Fibroblast of mammary gland (primary cell): ENCODE results near the gene ATF4.

Experiments used
- DNase-seq: peaks from one replicate; pipeline ENCODE4 v3.0.0-alpha.2; 2010; ENCODE audit warnings: low read depth
- H3K4me3 ChIP-seq: 2 replicates; pipeline ENCODE4 v1.5.1; 2011; ENCODE audit warnings: low read depth, mild to moderate bottlenecking, low read length, moderate library complexity; ENCODE audit not compliant: control insufficient read depth
- TF ChIP-seq, protein P1 (sequence below): conservative IDR thresholded peaks from 2 replicates; pipeline ENCODE4 v1.5.1; 2011; ENCODE audit warnings: low read depth, low read length, inconsistent platforms; ENCODE audit not compliant: control insufficient read depth, insufficient read depth

The ATF4 gene

GRCh38 chr22:39489094-39490068 lies 31.0 kb upstream of the ATF4 start:
- no peak for DNase-seq
- H3K4me3 ChIP-seq, result no peak overlapping the region
- TF ChIP-seq, protein P1, sequence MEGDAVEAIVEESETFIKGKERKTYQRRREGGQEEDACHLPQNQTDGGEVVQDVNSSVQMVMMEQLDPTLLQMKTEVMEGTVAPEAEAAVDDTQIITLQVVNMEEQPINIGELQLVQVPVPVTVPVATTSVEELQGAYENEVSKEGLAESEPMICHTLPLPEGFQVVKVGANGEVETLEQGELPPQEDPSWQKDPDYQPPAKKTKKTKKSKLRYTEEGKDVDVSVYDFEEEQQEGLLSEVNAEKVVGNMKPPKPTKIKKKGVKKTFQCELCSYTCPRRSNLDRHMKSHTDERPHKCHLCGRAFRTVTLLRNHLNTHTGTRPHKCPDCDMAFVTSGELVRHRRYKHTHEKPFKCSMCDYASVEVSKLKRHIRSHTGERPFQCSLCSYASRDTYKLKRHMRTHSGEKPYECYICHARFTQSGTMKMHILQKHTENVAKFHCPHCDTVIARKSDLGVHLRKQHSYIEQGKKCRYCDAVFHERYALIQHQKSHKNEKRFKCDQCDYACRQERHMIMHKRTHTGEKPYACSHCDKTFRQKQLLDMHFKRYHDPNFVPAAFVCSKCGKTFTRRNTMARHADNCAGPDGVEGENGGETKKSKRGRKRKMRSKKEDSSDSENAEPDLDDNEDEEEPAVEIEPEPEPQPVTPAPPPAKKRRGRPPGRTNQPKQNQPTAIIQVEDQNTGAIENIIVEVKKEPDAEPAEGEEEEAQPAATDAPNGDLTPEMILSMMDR, result no peak

- TF ChIP-seq, protein P1, result no peak
- H3K4me3 ChIP-seq, result no peak overlapping the region
- DNase-seq, result peak; percentile 75
These were observed 30.1 kb upstream of the ATF4 start for GRCh38 chr22:39490135-39490798.

GRCh38 chr22:39490966-39491680 lies 29.2 kb upstream of the ATF4 start:
- TF ChIP-seq, protein P1, result no peak
- no peak overlapping the region for H3K4me3 ChIP-seq
- no peak for DNase-seq

DNA sequence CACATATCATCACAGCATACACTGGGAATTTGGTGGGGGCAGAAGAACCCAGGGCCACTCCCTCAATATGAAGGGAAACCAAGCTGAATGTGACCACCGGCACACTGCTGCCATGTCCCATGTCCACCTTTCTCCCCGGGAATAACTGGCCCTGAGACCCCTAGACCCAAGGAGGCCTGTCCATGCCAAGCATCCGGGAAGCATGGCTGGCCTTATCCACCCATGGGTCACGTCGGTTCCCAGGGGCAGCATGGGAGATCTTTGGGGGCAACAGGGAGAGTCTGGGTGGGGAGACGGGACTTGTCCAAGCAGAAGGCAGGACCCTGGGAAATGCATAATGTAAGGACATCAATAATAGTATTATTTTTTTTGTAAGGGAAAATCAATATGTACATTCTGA lies 28.7 kb upstream of the ATF4 start:
- H3K4me3 ChIP-seq, result no peak overlapping the region
- DNase-seq, result no peak
- TF ChIP-seq, protein P1, result no peak

- DNase-seq, result no peak
- TF ChIP-seq, protein P1, result no peak
- no peak overlapping the region for H3K4me3 ChIP-seq
These were observed 28.2 kb upstream of the ATF4 start for GRCh38 chr22:39492186-39492585.

- TF ChIP-seq, protein P1, result no peak
- H3K4me3 ChIP-seq, result no peak overlapping the region
- peak; percentile 92 for DNase-seq
These were observed 26.6 kb upstream of the ATF4 start for GRCh38 chr22:39493759-39494158.
